HUDEP-2 (cell line): ENCODE data around the gene APLP2.

Experiments used
- DNase-seq, 76 experiments: peaks; one replicate each; lab custom pipeline; 2025; ENCODE audit not compliant: unreplicated experiment in 76 of 76; lab: John Stamatoyannopoulos, UW

Gene APLP2

DNA sequence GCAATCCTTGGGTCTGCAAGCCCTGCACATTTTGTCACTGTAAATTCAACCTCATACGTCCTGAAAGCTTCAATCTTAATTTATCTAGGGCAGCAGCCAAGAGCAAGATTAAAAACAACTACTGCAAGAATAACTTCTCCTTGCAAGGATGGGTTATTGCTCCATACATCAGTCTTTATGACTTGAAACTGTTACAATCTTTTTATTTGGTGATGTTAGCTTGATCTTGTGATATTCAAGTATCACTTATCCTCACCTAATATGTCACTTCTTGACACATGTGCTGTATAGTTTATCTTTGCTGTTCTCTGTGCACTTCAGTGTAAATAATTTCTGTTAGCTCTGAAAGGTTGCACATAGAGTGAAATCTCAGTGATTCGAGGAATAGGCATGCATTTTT lies 14.7 kb upstream of the APLP2 start:
- DNase-seq = no peak

DNA sequence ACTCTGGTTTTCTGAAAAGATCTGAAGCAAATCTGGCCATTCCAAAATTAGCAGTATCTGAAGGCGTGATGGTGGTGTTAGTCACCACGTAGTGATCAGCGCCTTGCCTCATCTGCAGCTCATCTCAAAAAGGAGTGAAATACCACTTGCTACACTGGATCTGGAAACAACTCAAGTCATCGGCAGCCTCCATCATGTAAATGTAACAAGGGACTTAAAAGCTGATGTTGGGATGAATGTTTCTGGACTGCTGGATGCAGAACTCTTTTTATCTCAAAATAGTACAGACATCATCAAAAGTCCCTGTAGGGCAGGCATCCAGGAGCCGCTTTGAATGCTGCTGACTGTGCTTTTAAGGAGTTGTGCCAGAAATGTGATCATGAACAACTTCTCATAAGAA lies 14.1 kb upstream of the APLP2 start:
- no peak for DNase-seq

DNA sequence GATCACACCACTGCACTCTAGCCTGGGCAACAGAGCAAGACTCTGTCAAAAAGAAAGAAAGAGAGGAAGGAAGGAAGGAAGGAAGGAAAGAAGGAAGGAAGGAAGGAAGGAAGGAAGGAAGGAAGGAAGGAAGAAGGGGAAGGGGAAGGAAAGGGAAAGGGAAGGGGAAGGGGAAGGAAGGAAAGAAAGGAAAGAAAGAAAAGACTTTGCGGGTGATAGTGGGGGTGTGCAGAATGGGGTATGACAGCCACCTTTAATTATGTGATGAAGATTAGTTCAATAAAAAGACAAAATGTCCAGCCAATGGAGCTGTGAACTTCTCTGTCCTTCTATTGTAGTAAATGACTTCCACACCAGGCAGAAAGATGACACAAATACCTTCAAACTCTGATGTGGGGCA lies 8.7 kb upstream of the APLP2 start:
- DNase-seq = no peak

DNA sequence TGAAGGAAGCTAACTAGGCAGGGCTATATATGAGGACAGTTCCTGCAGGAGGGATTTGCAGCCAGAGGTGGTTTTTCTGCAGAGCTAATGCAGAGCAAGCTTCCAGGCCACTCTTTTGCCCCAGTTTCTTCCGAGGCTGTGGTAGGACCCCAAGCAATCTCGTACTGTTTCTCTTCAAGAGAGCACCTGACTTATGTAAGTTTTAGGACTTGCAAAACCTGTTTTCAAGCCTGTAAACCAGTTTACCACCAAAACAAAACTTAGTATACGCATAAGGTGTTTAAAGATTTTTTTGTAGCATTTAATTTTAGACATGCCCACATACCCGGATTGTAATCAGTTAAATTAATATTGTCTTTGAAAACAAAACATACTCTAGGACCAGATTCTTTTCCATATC lies 7.7 kb upstream of the APLP2 start:
- no peak for DNase-seq

DNA sequence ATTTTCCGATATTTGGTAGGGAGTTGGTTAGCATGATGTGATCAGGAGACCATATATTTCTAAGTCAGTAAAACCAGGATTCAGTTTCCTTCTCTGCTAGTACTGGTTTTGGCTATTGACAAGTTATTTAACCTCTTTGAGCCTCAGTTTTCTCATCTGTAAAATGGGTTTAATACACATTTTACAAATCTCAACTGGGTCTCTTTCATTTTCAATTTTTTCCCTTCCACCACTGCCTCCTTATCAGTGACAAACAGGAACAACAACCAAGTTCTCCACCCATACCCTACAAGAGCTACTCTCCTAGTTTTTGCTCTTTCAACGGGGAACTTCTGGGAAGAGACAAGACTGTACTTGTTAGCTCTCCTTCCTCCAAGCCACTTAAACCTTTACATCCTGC lies 6.2 kb upstream of the APLP2 start:
- peak in 6 of 76 experiments; percentile 11 to 30 (median 16) for DNase-seq

DNA sequence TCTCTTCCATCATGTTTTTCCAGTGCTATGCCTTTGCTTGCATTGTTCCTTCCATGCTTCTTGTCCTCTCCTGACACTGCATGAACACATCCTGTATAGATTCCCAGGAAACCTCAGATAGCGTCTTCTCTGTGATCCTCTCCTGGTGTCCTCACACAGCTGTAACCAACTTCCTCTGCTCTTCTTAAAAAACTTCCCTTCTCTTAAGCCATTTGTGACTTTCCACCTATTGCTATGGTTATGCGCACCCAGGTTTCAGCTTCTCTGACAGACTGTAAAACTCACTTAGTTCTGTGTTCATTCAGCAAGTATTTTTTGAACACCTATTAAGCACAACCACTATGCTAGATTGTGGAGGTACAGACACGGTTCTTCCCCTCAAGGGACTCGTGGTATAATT lies 5.1 kb upstream of the APLP2 start:
- no peak for DNase-seq

DNA sequence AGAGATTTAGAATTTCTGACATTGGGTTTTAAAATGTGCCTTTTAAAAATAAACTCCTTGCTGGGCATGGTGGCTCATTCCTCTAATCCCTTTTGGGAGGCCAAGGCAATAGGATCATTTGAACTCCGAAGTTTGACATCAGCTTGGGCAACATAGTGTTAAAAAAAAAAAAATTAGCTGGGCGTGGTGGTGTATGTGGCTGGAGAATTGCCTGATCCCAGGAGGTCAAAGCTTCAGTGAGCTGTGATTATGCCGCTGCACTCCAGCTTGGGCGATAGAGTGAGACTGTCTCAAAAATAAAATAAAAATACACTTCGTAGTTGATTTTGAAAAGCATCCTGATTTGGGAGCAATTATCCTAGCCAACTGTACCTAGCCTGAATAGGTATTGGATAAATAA lies 3.4 kb upstream of the APLP2 start:
- no peak for DNase-seq

DNA sequence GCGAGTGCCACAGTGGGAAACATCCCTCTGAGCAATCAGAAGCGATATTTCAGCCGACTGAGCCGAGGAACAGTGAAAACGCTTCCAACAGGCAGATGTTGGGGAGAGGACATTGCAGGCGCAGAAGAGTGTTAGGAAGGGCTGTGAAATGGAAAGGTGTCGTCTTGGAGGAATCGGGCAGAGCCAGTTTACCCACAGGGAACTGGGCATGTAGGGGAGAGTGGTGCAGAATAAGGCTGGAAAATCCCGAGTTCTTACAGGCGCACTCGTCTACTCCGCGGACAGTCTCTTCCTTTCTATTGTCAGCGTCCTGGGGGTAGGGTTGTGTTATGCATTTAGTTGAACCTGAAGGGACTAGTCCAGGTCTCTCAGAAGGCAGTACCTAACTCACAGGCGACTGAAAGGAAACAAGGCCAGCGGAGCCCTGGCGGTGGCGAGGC lies 1.1 kb upstream of the APLP2 start:
- DNase-seq = peak in 1 of 76 experiments; percentile 42

DNA sequence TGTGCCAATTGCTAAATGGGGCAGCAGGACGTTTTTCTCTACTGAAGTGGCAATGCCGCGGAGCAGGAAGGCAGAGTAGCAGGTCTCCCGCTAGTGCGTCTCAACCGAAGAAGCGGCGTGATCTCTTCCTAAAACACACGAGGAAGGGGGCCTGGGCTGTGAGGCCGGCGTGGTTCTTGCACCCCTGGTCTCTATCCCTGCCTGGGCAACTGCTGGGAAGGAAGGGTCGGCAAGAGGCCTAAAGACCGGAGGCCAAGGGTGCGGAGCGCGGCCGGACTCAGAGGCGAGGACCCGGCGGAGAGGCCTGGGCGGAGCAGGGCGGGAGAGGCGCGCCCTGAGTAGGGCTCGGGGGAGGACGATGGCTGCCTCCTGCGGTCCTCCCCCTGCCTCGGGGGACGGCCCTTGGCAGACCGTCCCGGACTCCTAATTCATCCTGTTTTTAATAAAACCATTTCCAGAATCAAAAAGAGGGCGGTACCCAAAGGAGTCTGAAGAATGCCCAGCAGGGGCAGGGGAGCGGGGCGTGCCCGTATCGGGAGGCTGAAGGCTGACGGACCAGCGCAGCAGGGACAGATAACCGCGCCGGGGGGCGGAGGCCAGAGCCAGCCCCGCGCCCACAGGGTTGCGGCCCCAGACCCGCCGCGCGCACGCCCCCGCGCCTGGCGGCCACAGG lies 572 bp upstream of the APLP2 start:
- DNase-seq = peak in 55 of 76 experiments; percentile 25 to 97 (median 83)

DNA sequence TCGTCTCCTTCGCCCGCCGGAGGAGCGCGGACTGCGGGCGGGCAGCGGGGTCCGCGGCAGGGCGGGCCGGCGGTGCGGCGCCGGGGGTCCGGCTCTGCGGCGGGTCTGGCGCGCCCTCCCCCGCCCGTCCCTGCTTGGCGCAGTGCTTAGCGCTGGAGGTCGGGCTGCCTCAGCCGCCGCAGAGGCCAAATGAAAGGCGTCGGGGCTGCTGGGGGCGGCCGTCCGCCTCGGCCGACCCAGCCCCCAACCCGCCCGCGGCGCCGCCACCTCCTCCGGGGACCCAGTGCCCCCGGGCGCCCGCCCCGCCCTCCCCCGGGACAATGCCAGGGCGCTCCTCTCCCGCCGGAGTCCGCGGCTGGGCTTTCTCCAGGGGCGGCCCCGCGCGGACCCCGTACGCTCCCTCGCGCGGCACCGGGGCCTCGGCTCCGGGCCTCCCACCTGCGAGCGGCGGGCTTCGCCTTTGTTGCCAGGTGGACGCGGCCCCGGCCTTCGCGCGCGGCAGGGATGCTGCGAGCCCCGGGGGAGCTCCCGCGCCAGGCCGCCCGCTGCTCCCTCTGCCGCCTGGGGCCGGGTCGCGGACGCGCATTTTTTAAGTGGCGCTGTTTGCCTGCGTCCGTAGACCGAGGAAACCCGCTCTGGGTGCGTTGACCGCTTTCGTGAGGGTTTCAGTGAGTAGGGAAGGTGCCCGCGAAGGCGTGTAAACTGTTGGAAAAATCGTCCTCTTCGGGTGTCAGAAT lies 583 bp downstream of the APLP2 start:
- DNase-seq = peak in 14 of 76 experiments; percentile 11 to 31 (median 18)

DNA sequence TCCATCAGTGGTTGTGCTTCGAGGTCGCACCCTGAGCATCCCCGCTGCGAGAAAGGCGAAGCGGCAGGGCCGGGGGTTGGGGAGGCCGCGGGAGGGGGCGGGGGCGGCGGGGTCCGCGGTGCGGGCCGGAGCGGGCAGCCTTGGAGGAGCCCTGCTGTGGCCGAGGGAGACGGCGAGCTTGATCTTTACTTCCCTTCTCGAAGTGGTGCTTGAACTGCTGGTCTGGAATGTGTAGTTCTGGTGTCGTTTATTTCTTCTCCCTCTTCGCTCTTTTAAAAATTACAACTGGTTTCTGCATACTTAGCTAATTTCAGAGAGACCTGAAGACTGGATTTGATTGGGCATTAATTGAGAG lies 1.1 kb downstream of the APLP2 start:
- no peak for DNase-seq

DNA sequence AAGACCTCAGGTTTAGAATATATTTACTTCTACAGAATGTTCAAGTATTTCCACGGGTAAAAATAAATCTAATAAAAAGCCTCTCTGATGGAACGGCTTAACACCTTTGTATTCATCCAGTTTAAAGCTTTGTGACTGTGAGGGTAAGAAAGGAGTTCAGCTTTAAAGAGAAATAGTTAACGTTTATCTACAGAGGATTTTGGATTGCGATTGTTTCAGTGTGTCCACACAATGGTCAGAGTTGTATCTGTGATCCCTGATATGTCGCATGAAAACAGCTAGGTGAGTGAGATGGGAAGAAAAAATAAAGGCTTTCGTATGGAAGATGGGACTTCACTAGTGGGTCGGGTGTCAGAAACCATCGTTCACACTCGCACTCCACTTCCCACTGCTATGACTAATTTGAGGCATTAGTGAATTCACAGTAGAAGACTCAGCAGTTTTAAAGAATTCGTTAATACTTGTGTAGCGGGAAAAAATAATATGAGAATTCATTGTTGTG lies 1.6 kb downstream of the APLP2 start:
- no peak for DNase-seq

DNA sequence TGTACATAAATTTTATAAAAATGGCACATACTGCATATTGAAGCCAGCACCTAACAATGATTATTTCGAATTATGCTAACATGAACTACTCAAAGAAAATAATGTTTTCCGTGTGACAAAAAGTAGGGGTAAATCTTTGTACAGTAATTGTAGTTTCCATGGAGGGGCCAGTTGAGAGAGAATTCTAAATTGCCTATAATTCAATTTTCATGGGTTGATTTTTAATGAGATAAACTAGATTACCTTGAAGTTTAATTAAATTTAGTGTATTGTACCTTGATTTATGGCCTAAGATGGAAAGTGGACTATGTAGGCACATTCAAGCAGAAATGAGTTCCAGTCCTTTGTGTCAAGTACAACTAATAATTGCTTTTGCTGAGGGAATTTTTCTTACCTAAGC lies 5.0 kb downstream of the APLP2 start:
- no peak for DNase-seq

DNA sequence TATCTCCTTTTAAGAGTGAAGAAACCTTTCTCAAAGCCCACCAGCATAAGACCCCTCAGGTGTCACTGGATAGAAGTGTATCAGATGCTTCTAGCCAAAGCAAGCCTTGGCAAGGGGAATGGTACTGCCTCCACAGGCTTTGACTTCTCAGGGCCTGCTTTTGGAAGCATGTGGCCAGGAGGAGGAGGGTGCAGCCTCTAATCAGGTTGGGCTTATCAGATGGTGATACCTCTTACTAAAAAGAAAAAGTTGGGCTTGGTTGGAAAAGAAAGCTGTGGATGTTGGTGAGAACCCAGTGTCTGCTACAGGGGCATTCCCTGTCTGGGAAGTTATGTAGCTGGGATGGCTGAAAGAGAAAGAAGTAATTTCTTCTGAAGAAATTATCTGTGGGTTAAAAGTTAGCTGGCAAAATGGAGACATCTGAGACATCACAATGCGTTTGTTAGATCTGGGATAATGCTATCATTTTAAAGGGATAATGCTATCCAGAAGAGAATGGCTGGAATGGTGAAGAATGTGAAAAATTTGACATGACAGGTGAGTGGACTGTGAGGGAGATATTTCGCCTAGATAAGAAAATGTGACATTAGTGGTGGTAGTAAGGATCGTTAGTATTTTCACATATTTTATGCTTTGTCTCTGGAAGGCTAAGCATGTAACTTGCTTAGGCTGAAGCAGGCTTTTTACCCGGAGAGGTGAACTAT lies 7.2 kb downstream of the APLP2 start:
- peak in 35 of 76 experiments; percentile 15 to 63 (median 28) for DNase-seq

DNA sequence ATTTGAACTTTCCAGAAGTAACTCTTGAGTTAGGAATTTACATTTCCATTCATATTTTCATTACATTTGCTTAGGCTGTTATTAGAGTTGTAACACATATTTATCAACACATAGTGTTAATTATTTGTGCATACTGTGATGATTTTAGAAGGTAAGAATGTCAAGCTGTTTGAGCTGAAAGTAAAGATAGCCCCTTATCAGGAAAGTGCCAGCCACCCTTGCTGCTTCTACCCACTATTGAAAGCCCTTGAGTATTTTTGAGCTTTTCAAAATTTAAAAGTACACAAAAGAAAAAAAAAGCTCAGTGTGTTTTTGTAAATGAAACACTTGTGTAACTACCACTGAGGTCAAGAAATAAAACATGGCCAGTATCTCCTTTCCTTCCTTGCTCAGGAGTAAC lies 8.0 kb downstream of the APLP2 start:
- DNase-seq = peak in 40 of 76 experiments; percentile 8 to 78 (median 36)

DNA sequence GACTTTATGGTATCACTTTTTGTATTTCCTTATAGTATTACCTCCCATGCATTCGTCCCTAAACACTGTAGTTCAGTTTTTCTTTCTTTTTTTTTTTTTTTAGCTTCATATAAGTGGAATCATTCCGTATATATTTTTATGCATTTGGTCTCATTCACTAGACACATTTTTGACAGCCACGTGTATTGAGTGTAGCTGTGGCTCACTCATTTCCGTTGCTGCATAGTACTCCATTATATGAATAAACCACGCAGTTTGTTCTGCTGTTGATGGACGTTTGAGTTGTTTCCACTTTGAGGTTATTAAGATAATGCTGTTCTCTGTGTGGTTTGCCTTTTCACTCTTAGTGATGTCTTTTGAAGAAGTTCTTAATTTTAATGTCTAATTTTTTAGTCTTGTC lies 8.4 kb downstream of the APLP2 start:
- peak in 6 of 76 experiments; percentile 15 to 56 (median 42) for DNase-seq

DNA sequence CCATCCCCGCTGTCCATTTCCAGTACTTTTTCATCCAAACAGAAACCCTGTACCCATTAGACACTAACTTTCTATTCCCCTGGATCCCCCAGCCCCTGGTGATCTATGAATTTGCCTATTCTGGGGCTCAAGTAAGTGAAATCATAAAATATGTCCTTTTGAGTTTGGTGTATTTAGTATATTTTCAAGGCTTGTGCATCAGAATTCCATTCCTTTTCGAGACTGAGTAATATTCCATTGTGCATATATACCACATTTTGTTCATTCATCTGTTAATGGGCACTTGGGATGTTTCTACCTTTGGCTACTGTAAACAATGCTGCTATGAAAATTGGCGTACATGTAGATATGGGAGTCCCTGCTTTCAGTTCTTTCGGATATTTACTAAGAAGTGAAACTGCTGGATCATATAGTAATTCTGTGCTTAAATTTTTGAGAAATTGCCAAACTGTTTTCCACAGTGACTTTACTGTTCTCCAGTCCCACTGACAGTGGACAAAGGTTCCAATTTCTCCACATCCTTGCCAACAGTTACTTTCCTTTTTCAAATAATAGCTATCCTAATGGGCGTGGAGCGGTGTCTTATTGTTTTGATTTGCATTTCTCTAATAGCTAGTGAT lies 16.1 kb downstream of the APLP2 start:
- no peak for DNase-seq

DNA sequence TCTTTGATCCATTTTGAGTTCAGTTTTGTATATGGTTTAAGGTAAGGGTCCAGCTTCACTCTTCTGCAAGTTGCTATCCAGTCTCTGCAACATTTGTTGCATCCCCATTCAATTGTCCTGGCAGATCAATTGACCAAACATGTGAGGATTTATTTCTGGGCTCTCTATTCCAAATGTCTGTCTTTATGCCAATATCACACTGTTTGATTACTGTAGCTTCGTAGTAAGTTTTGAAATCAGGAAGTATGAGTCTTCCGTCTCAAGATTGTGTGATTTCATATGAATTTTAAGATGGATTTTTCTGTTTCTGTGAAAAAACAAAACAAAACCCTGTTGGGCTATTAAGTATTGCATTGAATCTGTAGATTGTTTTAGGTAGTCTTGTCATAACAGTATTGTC lies 17.0 kb downstream of the APLP2 start:
- DNase-seq = no peak

DNA sequence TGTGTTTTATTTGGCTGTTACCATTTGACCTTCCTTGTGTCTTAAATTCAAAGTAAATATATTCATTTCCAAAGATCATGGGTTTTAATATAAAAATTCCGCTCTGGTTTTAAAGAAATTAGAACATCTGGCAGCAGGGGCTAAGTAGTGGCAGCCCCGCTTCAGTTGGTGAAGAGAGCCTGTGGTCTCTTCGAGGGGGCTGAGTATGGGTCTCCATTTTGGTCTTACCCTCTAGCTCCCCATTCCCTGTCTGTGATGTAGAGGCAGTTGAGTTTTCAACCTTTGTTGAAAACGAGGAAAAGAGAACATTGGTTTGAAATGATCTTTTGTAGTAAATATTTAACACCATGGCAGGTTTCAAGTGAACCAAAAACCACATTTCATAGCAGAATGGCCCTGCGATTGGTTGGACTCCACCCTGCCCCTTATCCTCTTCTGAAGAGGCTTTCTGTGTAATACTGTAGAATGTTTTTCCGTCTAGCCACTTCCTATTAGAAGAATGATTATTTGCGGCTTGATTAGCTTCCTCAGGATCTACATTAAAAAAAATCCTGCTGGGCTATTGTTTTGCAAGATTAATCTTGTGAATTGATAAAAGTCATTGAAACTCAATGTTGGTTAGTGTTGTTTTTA lies 17.7 kb downstream of the APLP2 start:
- DNase-seq = peak in 3 of 76 experiments; percentile 16 to 47 (median 26)

DNA sequence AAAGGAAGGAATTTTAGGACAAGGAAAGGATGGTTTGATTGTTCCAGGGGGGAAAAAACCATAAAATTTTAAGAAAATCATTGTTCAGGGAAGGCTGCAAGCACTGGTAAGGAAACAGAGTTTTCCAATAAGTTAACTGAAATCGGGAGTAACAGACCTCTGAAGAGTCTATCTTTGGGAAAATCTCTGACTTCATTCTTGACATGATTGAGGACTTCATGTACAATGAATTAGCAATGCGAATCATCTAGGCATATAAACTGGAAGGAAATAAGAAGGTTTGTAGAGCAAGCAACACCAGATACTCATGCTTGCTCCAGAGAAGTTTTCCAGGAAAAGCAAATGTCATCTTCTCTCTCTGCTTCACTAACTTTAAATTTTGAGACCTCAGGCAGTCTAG lies 18.5 kb downstream of the APLP2 start:
- DNase-seq = no peak
